Measurements from ENCODE around the gene PPP2R5D. TPM values are rescaled to one million over a fixed set of nuclear protein-coding genes. Genes with fewer than 3 reads are reported as not detected.

The PPP2R5D gene
- total and polyA plus RNA-seq, 4 donors = 6.7 to 13.9 (median 13.2) TPM

DNA sequence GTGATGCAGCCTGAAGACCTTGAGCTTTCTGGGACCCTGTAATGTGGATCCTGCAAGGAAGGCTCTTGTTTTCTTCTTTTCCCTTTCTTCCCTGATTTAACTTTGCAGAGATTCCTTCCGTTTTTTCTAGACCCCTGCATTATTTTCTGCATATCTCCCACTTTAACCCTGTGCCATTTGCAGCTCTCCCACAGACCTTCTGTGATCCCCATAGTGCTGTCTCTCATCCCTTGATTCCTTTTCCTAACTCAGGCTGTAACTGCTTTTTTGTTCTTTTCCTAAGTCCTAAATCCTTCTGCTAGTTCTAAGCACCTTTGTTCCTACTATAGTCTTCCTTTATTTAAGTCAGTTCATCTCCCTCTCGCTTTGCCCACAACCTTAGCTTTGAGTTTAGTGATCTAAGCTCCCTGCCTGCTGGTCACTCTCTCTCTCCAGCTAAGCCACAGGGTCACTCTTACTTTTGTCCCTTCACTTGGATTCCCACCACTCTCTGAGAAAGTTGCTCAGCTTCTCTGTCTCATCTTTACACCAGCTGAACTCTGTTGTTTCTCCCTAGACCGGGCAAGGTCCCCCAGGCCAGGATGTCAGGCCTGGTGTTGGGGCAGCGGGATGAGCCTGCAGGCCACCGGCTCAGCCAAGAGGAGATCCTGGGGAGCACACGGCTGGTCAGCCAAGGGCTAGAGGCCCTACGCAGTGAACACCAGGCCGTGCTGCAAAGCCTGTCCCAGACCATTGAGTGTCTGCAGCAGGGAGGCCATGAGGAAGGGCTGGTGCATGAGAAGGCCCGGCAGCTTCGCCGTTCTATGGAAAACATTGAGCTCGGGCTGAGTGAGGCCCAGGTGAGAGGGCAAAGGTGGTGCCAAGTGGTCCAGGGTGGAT, 76.6 kb downstream of the PPP2R5D start:
- Histone ChIP-seq H3K4me3 (ENCODE audit: low read depth in 1 of 3, low read length in 3 of 3) (peak overlapping the region; percentile 56 to 83 (median 68)), H3K36me3 (ENCODE audit: control insufficient read depth in 4 of 4, insufficient read depth in 3 of 4, low read depth in 1 of 4, low read length in 3 of 4) (peaks cover 5 to 24% (median 18%) of the 10 kb centered on the region in 4 donors), H3K27ac (ENCODE audit: low read depth in 1 of 2, low read length in 2 of 2) (peak overlapping the region; percentile 83 to 88), H3K9ac (ENCODE audit: low read depth in 1 of 2, low read length in 2 of 2) (peak overlapping the region; percentile 3 to 65), H3K27me3 (ENCODE audit: control insufficient read depth in 4 of 4, insufficient read depth in 4 of 4, low read length in 3 of 4) (no peaks in the 10 kb centered on the region), H3K9me3 (ENCODE audit: control insufficient read depth in 4 of 4, low read length in 3 of 4) (no peaks in the 10 kb centered on the region), H3K4me1 (ENCODE audit: control insufficient read depth in 4 of 4, insufficient read depth in 4 of 4, low read length in 3 of 4) (peaks cover 0 to 42% (median 31%) of the 10 kb centered on the region in 4 donors)
- no peak for DNase-seq (ENCODE audit: low spot score)
- 31% methylated on average over 12 of the region's 12 CpGs for WGBS
- TF ChIP-seq, protein P1, sequence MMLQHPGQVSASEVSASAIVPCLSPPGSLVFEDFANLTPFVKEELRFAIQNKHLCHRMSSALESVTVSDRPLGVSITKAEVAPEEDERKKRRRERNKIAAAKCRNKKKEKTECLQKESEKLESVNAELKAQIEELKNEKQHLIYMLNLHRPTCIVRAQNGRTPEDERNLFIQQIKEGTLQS (IDR thresholded peaks at IDR 0.05) = no peak
- TF ChIP-seq NR2F2 (IDR thresholded peaks at IDR 0.05) (no peak), GABPA (IDR thresholded peaks at IDR 0.05 in 1 of 2, conservative IDR thresholded peaks at IDR 0.05 in 1 of 2) (no peak), EGR1 (IDR thresholded peaks at IDR 0.05; ENCODE audit: low read depth in 2 of 2) (no peak), RAD21 (IDR thresholded peaks at IDR 0.05) (no peak), TAF1 (conservative IDR thresholded peaks at IDR 0.05) (no peak), FOXA2 (IDR thresholded peaks at IDR 0.05) (no peak), YY1 (IDR thresholded peaks at IDR 0.05) (no peak), FOXA1 (IDR thresholded peaks at IDR 0.05) (no peak)
- TF ChIP-seq, protein P2, sequence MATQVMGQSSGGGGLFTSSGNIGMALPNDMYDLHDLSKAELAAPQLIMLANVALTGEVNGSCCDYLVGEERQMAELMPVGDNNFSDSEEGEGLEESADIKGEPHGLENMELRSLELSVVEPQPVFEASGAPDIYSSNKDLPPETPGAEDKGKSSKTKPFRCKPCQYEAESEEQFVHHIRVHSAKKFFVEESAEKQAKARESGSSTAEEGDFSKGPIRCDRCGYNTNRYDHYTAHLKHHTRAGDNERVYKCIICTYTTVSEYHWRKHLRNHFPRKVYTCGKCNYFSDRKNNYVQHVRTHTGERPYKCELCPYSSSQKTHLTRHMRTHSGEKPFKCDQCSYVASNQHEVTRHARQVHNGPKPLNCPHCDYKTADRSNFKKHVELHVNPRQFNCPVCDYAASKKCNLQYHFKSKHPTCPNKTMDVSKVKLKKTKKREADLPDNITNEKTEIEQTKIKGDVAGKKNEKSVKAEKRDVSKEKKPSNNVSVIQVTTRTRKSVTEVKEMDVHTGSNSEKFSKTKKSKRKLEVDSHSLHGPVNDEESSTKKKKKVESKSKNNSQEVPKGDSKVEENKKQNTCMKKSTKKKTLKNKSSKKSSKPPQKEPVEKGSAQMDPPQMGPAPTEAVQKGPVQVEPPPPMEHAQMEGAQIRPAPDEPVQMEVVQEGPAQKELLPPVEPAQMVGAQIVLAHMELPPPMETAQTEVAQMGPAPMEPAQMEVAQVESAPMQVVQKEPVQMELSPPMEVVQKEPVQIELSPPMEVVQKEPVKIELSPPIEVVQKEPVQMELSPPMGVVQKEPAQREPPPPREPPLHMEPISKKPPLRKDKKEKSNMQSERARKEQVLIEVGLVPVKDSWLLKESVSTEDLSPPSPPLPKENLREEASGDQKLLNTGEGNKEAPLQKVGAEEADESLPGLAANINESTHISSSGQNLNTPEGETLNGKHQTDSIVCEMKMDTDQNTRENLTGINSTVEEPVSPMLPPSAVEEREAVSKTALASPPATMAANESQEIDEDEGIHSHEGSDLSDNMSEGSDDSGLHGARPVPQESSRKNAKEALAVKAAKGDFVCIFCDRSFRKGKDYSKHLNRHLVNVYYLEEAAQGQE (IDR thresholded peaks at IDR 0.05) = no peak

- peaks cover 7 to 29% (median 25%) of the 10 kb centered on the region in 4 donors for H3K36me3 ChIP-seq (ENCODE audit: control insufficient read depth in 4 of 4, insufficient read depth in 3 of 4, low read depth in 1 of 4, low read length in 3 of 4)
- 88% methylated on average over 2 of the region's 2 CpGs for WGBS
- H3K4me3 ChIP-seq (ENCODE audit: low read depth in 1 of 3, low read length in 3 of 3) = no peak overlapping the region
- H3K4me1 ChIP-seq (ENCODE audit: control insufficient read depth in 4 of 4, insufficient read depth in 4 of 4, low read length in 3 of 4) = peaks cover 0 to 42% (median 31%) of the 10 kb centered on the region in 4 donors
- no peaks in the 10 kb centered on the region for H3K27me3 ChIP-seq (ENCODE audit: control insufficient read depth in 4 of 4, insufficient read depth in 4 of 4, low read length in 3 of 4)
- no peaks in the 10 kb centered on the region for H3K9me3 ChIP-seq (ENCODE audit: control insufficient read depth in 4 of 4, low read length in 3 of 4)
- H3K9ac ChIP-seq (ENCODE audit: low read depth in 1 of 2, low read length in 2 of 2) = no peak overlapping the region
- no peak overlapping the region for H3K27ac ChIP-seq (ENCODE audit: low read depth in 1 of 2, low read length in 2 of 2)
- DNase-seq (ENCODE audit: low spot score) = no peak
- TF ChIP-seq, protein P1 (IDR thresholded peaks at IDR 0.05) = no peak
- TF ChIP-seq EGR1 (IDR thresholded peaks at IDR 0.05; ENCODE audit: low read depth in 2 of 2) = no peak
- TF ChIP-seq TAF1 (conservative IDR thresholded peaks at IDR 0.05) = no peak
- TF ChIP-seq, protein P3, sequence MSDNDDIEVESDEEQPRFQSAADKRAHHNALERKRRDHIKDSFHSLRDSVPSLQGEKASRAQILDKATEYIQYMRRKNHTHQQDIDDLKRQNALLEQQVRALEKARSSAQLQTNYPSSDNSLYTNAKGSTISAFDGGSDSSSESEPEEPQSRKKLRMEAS (IDR thresholded peaks at IDR 0.05) = no peak
- TF ChIP-seq RAD21 (IDR thresholded peaks at IDR 0.05) = no peak
- TF ChIP-seq, protein P2 (IDR thresholded peaks at IDR 0.05) = no peak
- no peak for TF ChIP-seq FOXA2 (IDR thresholded peaks at IDR 0.05)
- no peak for TF ChIP-seq YY1 (IDR thresholded peaks at IDR 0.05)
- TF ChIP-seq, protein P4, sequence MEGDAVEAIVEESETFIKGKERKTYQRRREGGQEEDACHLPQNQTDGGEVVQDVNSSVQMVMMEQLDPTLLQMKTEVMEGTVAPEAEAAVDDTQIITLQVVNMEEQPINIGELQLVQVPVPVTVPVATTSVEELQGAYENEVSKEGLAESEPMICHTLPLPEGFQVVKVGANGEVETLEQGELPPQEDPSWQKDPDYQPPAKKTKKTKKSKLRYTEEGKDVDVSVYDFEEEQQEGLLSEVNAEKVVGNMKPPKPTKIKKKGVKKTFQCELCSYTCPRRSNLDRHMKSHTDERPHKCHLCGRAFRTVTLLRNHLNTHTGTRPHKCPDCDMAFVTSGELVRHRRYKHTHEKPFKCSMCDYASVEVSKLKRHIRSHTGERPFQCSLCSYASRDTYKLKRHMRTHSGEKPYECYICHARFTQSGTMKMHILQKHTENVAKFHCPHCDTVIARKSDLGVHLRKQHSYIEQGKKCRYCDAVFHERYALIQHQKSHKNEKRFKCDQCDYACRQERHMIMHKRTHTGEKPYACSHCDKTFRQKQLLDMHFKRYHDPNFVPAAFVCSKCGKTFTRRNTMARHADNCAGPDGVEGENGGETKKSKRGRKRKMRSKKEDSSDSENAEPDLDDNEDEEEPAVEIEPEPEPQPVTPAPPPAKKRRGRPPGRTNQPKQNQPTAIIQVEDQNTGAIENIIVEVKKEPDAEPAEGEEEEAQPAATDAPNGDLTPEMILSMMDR (IDR thresholded peaks at IDR 0.05; ENCODE audit: low read depth, low read length, missing input control) = no peak
- TF ChIP-seq SP1 (IDR thresholded peaks at IDR 0.05) = no peak
- no peak for TF ChIP-seq HNF4A (conservative IDR thresholded peaks at IDR 0.05)
- TF ChIP-seq HNF4G (IDR thresholded peaks at IDR 0.05) = no peak
- no peak for TF ChIP-seq ZBTB33 (IDR thresholded peaks at IDR 0.05)
- TF ChIP-seq GABPA (IDR thresholded peaks at IDR 0.05 in 1 of 2, conservative IDR thresholded peaks at IDR 0.05 in 1 of 2) = no peak
Measured at GRCh38 chr6:43061861-43062260, 77.5 kb downstream of the PPP2R5D start.
